ENCODE results near the gene TMEM81.

- no peak for TF ChIP-seq CTCF (IDR thresholded peaks at IDR 0.05 in 2 of 3, conservative IDR thresholded peaks at IDR 0.05 in 1 of 3; ENCODE audit: control insufficient read depth in 2 of 3, extremely low read depth in 1 of 3, insufficient read depth in 1 of 3, low read depth in 3 of 3, low read length in 3 of 3)
- TF ChIP-seq MXI1 (IDR thresholded peaks at IDR 0.05; ENCODE audit: low read depth, low read length) = no peak
- no peak for TF ChIP-seq NFYB (IDR thresholded peaks at IDR 0.05; ENCODE audit: insufficient read depth, low read depth, low read length)
- no peak for TF ChIP-seq POLR2AphosphoS5 (IDR thresholded peaks at IDR 0.05; ENCODE audit: low read length)
- TF ChIP-seq GABPA (IDR thresholded peaks at IDR 0.05; ENCODE audit: low read depth) = no peak
- TF ChIP-seq BCLAF1 (IDR thresholded peaks at IDR 0.05) = no peak
- no peak for TF ChIP-seq POLR2AphosphoS2 (IDR thresholded peaks at IDR 0.05; ENCODE audit: low read depth, low read length)
These were observed 11.2 kb upstream of the TMEM81 start for GRCh38 chr1:205095422-205095821.

Measured in GM12878 (cell line).